H1 (cell line): ENCODE results near the gene WDR1.

Experiments
- EGR1 ChIP-seq: IDR thresholded peaks from 2 replicates; pipeline ENCODE4 v1.6.1; 2011; ENCODE audit warnings: low read depth, low read length, borderline replicate concordance
- EZH2 ChIP-seq: fragments of 200-600 bp; sonication (generic); IDR thresholded peaks from 2 replicates; pipeline ENCODE4 v1.7.1; 2012; ENCODE audit warnings: low read depth, mild to moderate bottlenecking, moderate library complexity, low read length, inconsistent platforms; ENCODE audit not compliant: severe bottlenecking
- POLR2AphosphoS5 ChIP-seq: IDR thresholded peaks from 2 replicates; pipeline ENCODE4 v1.6.1; 2011; ENCODE audit warnings: low read depth, low read length
- TEAD4 ChIP-seq: IDR thresholded peaks from 2 replicates; pipeline ENCODE4 v1.6.1; 2012; ENCODE audit warnings: low read depth, low read length, inconsistent platforms, mixed read lengths
- TF ChIP-seq, protein P1 (sequence below), 3 experiments: IDR thresholded peaks; 1 replicate in 2 of 3; 2 replicates in 1 of 3; pipeline versions ENCODE4 v1.5.1 to v1.6.1; 2011; ENCODE audit warnings: low read length in 3 of 3, mild to moderate bottlenecking in 3 of 3, inconsistent platforms in 2 of 3, low read depth in 1 of 3, moderate library complexity in 1 of 3; ENCODE audit not compliant: insufficient read depth in 1 of 3; ENCODE audit errors: control extremely low read depth in 1 of 3

DNA sequence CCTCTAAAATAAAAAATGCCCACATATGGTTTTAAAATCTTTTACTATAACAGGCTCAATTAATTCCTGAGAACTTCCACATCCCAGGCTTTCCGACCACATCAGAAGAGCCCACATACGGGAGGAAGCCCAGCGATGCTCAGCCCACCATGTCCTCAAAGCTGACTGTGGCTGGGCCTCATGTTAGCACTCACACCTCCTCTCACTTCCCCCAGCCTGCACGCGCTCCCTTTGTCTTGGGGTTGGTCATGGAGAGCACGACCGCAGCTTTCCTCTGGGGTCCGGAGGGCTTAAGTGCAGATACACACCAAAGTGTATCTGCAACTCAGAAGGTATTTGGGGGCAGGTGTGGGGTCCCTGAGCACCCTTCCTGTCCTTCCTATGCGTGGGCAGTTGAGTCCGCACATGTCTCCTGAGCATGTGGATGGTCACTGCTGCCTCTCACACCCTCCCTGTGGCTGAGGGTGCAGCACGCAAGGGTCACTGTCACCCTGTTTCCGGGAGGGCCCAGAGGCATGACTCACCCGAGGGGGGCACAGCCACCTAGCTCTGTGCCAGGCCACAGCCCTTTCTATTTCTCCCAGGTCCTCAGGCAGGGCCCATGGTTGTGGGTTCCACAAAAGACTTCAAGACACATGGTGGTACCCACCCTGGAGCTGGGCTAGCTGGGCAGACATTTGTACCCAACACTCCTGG is 21.2 kb downstream of the WDR1 start:
- no peak for TF ChIP-seq EGR1
- no peak for TF ChIP-seq POLR2AphosphoS5
- no peak for TF ChIP-seq TEAD4
- TF ChIP-seq EZH2 = no peak
- TF ChIP-seq, protein P1, sequence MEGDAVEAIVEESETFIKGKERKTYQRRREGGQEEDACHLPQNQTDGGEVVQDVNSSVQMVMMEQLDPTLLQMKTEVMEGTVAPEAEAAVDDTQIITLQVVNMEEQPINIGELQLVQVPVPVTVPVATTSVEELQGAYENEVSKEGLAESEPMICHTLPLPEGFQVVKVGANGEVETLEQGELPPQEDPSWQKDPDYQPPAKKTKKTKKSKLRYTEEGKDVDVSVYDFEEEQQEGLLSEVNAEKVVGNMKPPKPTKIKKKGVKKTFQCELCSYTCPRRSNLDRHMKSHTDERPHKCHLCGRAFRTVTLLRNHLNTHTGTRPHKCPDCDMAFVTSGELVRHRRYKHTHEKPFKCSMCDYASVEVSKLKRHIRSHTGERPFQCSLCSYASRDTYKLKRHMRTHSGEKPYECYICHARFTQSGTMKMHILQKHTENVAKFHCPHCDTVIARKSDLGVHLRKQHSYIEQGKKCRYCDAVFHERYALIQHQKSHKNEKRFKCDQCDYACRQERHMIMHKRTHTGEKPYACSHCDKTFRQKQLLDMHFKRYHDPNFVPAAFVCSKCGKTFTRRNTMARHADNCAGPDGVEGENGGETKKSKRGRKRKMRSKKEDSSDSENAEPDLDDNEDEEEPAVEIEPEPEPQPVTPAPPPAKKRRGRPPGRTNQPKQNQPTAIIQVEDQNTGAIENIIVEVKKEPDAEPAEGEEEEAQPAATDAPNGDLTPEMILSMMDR (IDR thresholded peaks at IDR 0.05; ENCODE audit: control extremely low read depth in 1 of 3, insufficient read depth in 1 of 3, low read depth in 1 of 3, low read length in 3 of 3) = no peak
